ENCODE measurements around the gene RSL24D1. TPM values are rescaled to one million over a fixed set of nuclear protein-coding genes. Genes with fewer than 3 reads are reported as not detected.

RSL24D1 gene
- total and polyA plus RNA-seq, 9 of the 15 experiments (the other 6 are each of a cell fraction or from before 2014, with no cell fraction given), result 133 to 324 (median 223) TPM

DNA sequence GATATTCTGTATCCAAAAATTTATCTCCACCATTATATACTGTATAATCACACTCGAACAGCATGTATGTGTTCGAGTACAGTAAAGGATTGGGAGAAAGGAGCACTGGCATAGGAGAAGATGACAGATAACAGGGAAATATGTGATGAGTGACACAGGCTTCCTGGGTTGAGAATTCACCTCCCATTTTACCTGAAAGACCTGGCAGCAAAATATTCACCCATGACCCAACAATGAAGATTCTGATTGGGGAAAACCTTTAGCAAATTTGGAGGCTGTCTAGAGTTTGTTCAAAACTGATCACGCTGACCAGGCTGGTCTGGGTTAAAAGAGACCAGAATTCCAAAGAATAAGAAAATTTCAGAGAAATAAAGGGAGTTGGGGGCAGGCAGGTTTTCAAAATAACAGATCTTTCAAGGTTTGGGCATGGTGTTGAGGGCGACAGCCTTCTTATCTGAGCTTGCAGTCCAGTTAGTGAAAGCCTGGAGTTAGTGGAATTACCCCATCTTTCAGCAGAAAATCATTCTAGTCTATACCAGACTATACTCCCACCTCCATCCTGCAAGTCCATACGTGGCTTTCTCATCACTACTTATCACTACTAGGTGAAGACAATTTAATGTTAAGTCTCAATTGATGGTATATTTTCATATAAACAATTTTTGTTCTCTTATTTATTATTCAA is 42.8 kb upstream of the RSL24D1 start (continued):
- TF ChIP-seq ZNF354B (CRISPR knock-in tag; IDR thresholded peaks at IDR 0.05) (no peak), TEAD2 (tag; IDR thresholded peaks at IDR 0.05) (no peak), SMARCA5 (IDR thresholded peaks at IDR 0.05) (no peak), NBN (IDR thresholded peaks at IDR 0.05; ENCODE audit: low read depth) (peak; percentile 86), POLR3A (IDR thresholded peaks at IDR 0.05; ENCODE audit: borderline replicate concordance, extremely low read depth, insufficient read depth, insufficient read length) (no peak), NFYB (IDR thresholded peaks at IDR 0.05; ENCODE audit: extremely low read depth, insufficient read length) (no peak), GTF2A2 (tag; IDR thresholded peaks at IDR 0.05) (no peak), POLR2A (conservative IDR thresholded peaks at IDR 0.05) (no peak), CHD4 (IDR thresholded peaks at IDR 0.05; ENCODE audit: insufficient read depth, insufficient replicate concordance, low read depth, low read length, poor library complexity, severe bottlenecking) (no peak), RAD21 (CRISPR knock-in tag; conservative IDR thresholded peaks at IDR 0.05 in 1 of 2, IDR thresholded peaks at IDR 0.05 in 1 of 2) (no peak), STAT5B (CRISPR knock-in tag; IDR thresholded peaks at IDR 0.05) (no peak), KHSRP (IDR thresholded peaks at IDR 0.05) (no peak), JUND (IDR thresholded peaks at IDR 0.05; ENCODE audit: borderline replicate concordance, low read depth, low read length) (peak; percentile 62; the same call in 1 of the 2 replicates), JUND (tag; IDR thresholded peaks at IDR 0.05; ENCODE audit: borderline replicate concordance, low read depth, low read length) (peak; percentile 27; the same call in 1 of the 3 replicates), POLR2AphosphoS5 (IDR thresholded peaks at IDR 0.05; ENCODE audit: control insufficient read depth, insufficient read depth, low read depth, low read length) (peak; percentile 73; the same call in 1 of the 2 replicates)
- TF ChIP-seq, protein P1, sequence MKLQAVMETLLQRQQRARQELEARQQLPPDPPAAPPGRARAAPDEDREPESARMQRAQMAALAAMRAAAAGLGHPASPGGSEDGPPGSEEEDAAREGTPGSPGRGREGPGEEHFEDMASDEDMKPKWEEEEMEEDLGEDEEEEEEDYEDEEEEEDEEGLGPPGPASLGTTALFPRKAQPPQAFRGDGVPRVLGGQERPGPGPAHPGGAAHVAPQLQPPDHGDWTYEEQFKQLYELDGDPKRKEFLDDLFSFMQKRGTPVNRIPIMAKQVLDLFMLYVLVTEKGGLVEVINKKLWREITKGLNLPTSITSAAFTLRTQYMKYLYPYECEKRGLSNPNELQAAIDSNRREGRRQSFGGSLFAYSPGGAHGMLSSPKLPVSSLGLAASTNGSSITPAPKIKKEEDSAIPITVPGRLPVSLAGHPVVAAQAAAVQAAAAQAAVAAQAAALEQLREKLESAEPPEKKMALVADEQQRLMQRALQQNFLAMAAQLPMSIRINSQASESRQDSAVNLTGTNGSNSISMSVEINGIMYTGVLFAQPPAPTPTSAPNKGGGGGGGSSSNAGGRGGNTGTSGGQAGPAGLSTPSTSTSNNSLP (IDR thresholded peaks at IDR 0.05; ENCODE audit: borderline replicate concordance, low read depth, low read length), result 0 out of 2 replicates have a peak, but pooled peaks have one; percentile 61
- TF ChIP-seq, protein P2, sequence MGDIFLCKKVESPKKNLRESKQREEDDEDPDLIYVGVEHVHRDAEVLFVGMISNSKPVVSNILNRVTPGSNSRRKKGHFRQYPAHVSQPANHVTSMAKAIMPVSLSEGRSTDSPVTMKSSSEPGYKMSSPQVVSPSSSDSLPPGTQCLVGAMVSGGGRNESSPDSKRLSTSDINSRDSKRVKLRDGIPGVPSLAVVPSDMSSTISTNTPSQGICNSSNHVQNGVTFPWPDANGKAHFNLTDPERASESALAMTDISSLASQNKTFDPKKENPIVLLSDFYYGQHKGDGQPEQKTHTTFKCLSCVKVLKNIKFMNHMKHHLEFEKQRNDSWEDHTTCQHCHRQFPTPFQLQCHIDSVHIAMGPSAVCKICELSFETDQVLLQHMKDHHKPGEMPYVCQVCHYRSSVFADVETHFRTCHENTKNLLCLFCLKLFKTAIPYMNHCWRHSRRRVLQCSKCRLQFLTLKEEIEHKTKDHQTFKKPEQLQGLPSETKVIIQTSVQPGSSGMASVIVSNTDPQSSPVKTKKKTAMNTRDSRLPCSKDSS (IDR thresholded peaks at IDR 0.05; ENCODE audit: low read depth, partially characterized antibody), result no peak
- TF ChIP-seq, protein P3, sequence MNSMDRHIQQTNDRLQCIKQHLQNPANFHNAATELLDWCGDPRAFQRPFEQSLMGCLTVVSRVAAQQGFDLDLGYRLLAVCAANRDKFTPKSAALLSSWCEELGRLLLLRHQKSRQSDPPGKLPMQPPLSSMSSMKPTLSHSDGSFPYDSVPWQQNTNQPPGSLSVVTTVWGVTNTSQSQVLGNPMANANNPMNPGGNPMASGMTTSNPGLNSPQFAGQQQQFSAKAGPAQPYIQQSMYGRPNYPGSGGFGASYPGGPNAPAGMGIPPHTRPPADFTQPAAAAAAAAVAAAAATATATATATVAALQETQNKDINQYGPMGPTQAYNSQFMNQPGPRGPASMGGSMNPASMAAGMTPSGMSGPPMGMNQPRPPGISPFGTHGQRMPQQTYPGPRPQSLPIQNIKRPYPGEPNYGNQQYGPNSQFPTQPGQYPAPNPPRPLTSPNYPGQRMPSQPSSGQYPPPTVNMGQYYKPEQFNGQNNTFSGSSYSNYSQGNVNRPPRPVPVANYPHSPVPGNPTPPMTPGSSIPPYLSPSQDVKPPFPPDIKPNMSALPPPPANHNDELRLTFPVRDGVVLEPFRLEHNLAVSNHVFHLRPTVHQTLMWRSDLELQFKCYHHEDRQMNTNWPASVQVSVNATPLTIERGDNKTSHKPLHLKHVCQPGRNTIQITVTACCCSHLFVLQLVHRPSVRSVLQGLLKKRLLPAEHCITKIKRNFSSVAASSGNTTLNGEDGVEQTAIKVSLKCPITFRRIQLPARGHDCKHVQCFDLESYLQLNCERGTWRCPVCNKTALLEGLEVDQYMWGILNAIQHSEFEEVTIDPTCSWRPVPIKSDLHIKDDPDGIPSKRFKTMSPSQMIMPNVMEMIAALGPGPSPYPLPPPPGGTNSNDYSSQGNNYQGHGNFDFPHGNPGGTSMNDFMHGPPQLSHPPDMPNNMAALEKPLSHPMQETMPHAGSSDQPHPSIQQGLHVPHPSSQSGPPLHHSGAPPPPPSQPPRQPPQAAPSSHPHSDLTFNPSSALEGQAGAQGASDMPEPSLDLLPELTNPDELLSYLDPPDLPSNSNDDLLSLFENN (IDR thresholded peaks at IDR 0.05; ENCODE audit: low read depth in 2 of 2, low read length in 2 of 2), result peak in 1 of 2 experiments; percentile 57; a peak in 2 of 4 replicates

Measured in K562 (cell line).